GM12878 (cell line): ENCODE data around the gene DCN. TPM values are rescaled to one million over a fixed set of nuclear protein-coding genes. Genes with fewer than 3 reads are reported as not detected.

ENCODE experiments used
- ATAC-seq: fragments of 200-7000 bp; cut with Tn5 transposase; 3 replicates; pipeline ENCODE4 v1.9.1; 2020; ENCODE audit warnings: mild to moderate bottlenecking, moderate library complexity
- BruUV-seq: library from RNA; stranded (reverse); fragments of 400-500 nt; replicated peaks from 2 replicates; lab custom pipeline; 2021; lab: Mats Ljungman, UMichigan
- CTCF ChIA-PET: fragments of 300-600 bp; sonication (Branson Sonifier 250); formaldehyde crosslinking; extraction: SDS; loops from one replicate; lab custom pipeline; 2021; ENCODE audit warnings: inconsistent platforms; lab: Yijun Ruan, JAX
- POLR2A ChIA-PET: fragments of 350-600 bp; formaldehyde crosslinking; extraction: SDS; loops from one replicate; lab custom pipeline; 2021; ENCODE audit warnings: inconsistent platforms; lab: Charles Lee
- RAD21 ChIA-PET: fragments of 300-600 bp; sonication (Branson Sonifier 250); formaldehyde crosslinking; loops from one replicate; lab custom pipeline; 2023; ENCODE audit warnings: antibody characterized with exemption; ENCODE audit not compliant: unreplicated experiment; lab: Charles Lee
- SMC1A ChIA-PET: fragments of 300-600 bp; sonication (Branson Sonifier 250); formaldehyde crosslinking; loops from one replicate; lab custom pipeline; 2023; ENCODE audit not compliant: unreplicated experiment, uncharacterized antibody; lab: Charles Lee
- DNase-seq: peaks from one replicate; pipeline ENCODE4 v3.0.0-alpha.2; 2011; ENCODE audit warnings: low read depth, low spot score
- FAIRE-seq: peaks from 3 replicates; lab custom pipeline; 2011; peaks lifted over from hg19 to GRCh38; lab: Jason Lieb, UNC
- H2AFZ ChIP-seq: 2 replicates; pipeline ENCODE4 v1.6.0; 2011; ENCODE audit warnings: low read depth, low read length, control low read depth; ENCODE audit not compliant: control insufficient read depth
- H3K27ac ChIP-seq: 2 replicates; pipeline ENCODE4 v1.5.1; 2011; ENCODE audit warnings: control low read depth; ENCODE audit not compliant: control insufficient read depth, insufficient read depth
- H3K27me3 ChIP-seq, 2 experiments: replicated peaks in 1 of 2; 2 replicates each; pipeline versions ENCODE4 v1.6.0 to v1.6.1; 2011; ENCODE audit warnings: low read length in 1 of 2; ENCODE audit not compliant: control insufficient read depth in 2 of 2, insufficient read depth in 2 of 2
- H3K36me3 ChIP-seq, 2 experiments: 2 replicates each; pipeline ENCODE4 v1.5.1; 2011; ENCODE audit warnings: low read length in 1 of 2; ENCODE audit not compliant: control insufficient read depth in 2 of 2, insufficient read depth in 2 of 2
- H3K4me1 ChIP-seq: 2 replicates; pipeline ENCODE4 v1.6.1; 2011; ENCODE audit warnings: mild to moderate bottlenecking, low read length, moderate library complexity, mixed read lengths; ENCODE audit not compliant: control insufficient read depth, insufficient read depth
- H3K4me2 ChIP-seq: 2 replicates; pipeline ENCODE4 v1.6.0; 2011; ENCODE audit warnings: control low read depth; ENCODE audit not compliant: control insufficient read depth, insufficient read depth
- H3K4me3 ChIP-seq: fragments of 200-600 bp; sonication (generic); 2 replicates; pipeline ENCODE4 v1.5.1; 2016
- H3K79me2 ChIP-seq: 2 replicates; pipeline ENCODE4 v1.6.0; 2011; ENCODE audit warnings: low read length; ENCODE audit not compliant: control insufficient read depth, insufficient read depth
- H3K9ac ChIP-seq: 2 replicates; pipeline ENCODE4 v1.8.0; 2011; ENCODE audit warnings: low read length, control low read depth, mixed read lengths; ENCODE audit not compliant: control insufficient read depth, insufficient read depth
- H3K9me3 ChIP-seq: replicated peaks from 3 replicates; pipeline ENCODE4 v1.5.1; 2011; ENCODE audit warnings: mild to moderate bottlenecking, low read length; ENCODE audit not compliant: control insufficient read depth, insufficient read depth
- H4K20me1 ChIP-seq: 2 replicates; pipeline ENCODE4 v1.6.0; 2011; ENCODE audit not compliant: control insufficient read depth, insufficient read depth
- BACH1 ChIP-seq: fragments of 450-650 bp; IDR thresholded peaks from 2 replicates; pipeline ENCODE4 v1.6.1; 2017; ENCODE audit warnings: mild to moderate bottlenecking, borderline replicate concordance
- BMI1 ChIP-seq: fragments of 450-650 bp; IDR thresholded peaks from 2 replicates; pipeline ENCODE4 v1.6.1; 2016; ENCODE audit warnings: mild to moderate bottlenecking, moderate library complexity, borderline replicate concordance
- CBX5 ChIP-seq: sonication (generic); IDR thresholded peaks from 2 replicates; pipeline ENCODE4 v1.6.1; 2016; ENCODE audit warnings: low read depth, moderate library complexity, mild to moderate bottlenecking, inconsistent platforms
- CEBPB ChIP-seq, 2 experiments: fragments of 150-350 bp in 1 of 2; IDR thresholded peaks; 2 replicates each; pipeline ENCODE4 v1.6.1; 2012 to 2014; ENCODE audit warnings: low read depth in 2 of 2, low read length in 2 of 2, borderline replicate concordance in 1 of 2, inconsistent platforms in 1 of 2
- CREB1 ChIP-seq: IDR thresholded peaks from 2 replicates; pipeline ENCODE4 v1.6.1; 2012; ENCODE audit warnings: low read depth, mild to moderate bottlenecking, inconsistent platforms
- HCFC1 ChIP-seq: fragments of 150-350 bp; IDR thresholded peaks from 2 replicates; pipeline ENCODE4 v1.6.1; 2014; ENCODE audit warnings: low read length
- IRF3 ChIP-seq: fragments of 450-650 bp; IDR thresholded peaks from 2 replicates; pipeline ENCODE4 v1.6.1; 2014; ENCODE audit warnings: mild to moderate bottlenecking
- KAT2A ChIP-seq: conservative IDR thresholded peaks from 2 replicates; pipeline ENCODE4 v1.6.1; 2011; ENCODE audit warnings: low read depth, low read length; ENCODE audit not compliant: control insufficient read depth
- MAX ChIP-seq: IDR thresholded peaks from 2 replicates; pipeline ENCODE4 v1.6.1; 2012; ENCODE audit warnings: low read depth, low read length, improper control_type of control experiment
- MEF2B ChIP-seq: fragments of 450-650 bp; IDR thresholded peaks from 2 replicates; pipeline ENCODE4 v1.6.1; 2018; ENCODE audit warnings: mild to moderate bottlenecking, moderate library complexity; ENCODE audit not compliant: partially characterized antibody, poor library complexity, severe bottlenecking
- NBN ChIP-seq: fragments of 450-650 bp; IDR thresholded peaks from 2 replicates; pipeline ENCODE4 v1.6.1; 2016
- PKNOX1 ChIP-seq: fragments of 450-650 bp; IDR thresholded peaks from 2 replicates; pipeline ENCODE4 v1.6.1; 2016; ENCODE audit warnings: mild to moderate bottlenecking
- RCOR1 ChIP-seq: conservative IDR thresholded peaks from 2 replicates; pipeline ENCODE4 v1.6.1; 2012; ENCODE audit warnings: low read depth, low read length, improper control_type of control experiment
- SIX5 ChIP-seq: IDR thresholded peaks from 2 replicates; pipeline ENCODE4 v1.6.1; 2011; ENCODE audit warnings: mild to moderate bottlenecking, low read depth, low read length, moderate library complexity; ENCODE audit not compliant: severe bottlenecking
- WGBS: methylation state at CpG from one replicate; pipeline ENCODE4 v1.1.6; 2016; ENCODE audit warnings: low lambda C conversion rate; ENCODE audit not compliant: insufficient replicate concordance, insufficient coverage; ENCODE audit errors: missing lambda C conversion rate; 5-methylcytosine and 5-hydroxymethylcytosine counted together
- in situ Hi-C: fragments of 300-500 bp; cut with MboI; formaldehyde crosslinking; loops from 9 replicates; pipeline ENCODE4 v1.14.3; 2018; ENCODE audit warnings: mixed read lengths
- intact Hi-C: fragments of 100-400 bp; cut with micrococcal nuclease; formaldehyde crosslinking; loops from one replicate; pipeline ENCODE4 v1.14.2; 2022; ENCODE audit not compliant: unreplicated experiment
- polyA plus RNA-seq, 11 experiments: library from polyadenylated mRNA; depleted of rRNA in 4 of 11; unstranded in 6 of 11; stranded (reverse) in 5 of 11; fragments of >200 nt; fragmentation: Nextera tagmentation in 4 of 11; fragmentation: Illumina TruSeq in 1 of 11; extraction: Ambion mirVana in 4 of 11; extraction: Trizol in 1 of 11; gene quantifications; 1 replicate in 1 of 11; 2 replicates in 10 of 11; pipeline versions ENCODE4 v1.2.1 to v1.2.3, GENCODE V29; 2011 to 2016; ENCODE audit warnings: inconsistent platforms in 2 of 11, missing spikeins in 2 of 11, low read depth in 1 of 11
- total RNA-seq, 4 experiments: library from RNA; depleted of rRNA in 3 of 4; stranded (reverse); fragments of >200 nt in 3 of 4; fragmentation: Illumina TruSeq in 1 of 4; extraction: Trizol in 1 of 4; gene quantifications; 2 replicates each; pipeline versions ENCODE4 v1.2.1 to v1.2.3, GENCODE V29; 2013 to 2021

The DCN gene
- total and polyA plus RNA-seq, 10 of the 15 experiments (the other 5 are each of a cell fraction or from before 2014, with no cell fraction given) = 0.07 to 2.1 (median 0.75) TPM; not detected in 6

- SMC1A ChIA-PET = no interaction called here
- in situ Hi-C loops = no loop called here
These were observed 28.0 kb upstream of the DCN start for GRCh38 chr12:91210618-91211017.

GRCh38 chr12:91210144-91210543 lies 27.5 kb upstream of the DCN start:
- ChIA-PET RAD21 (no interaction called here), POLR2A (no interaction called here), SMC1A (no interaction called here), CTCF (interaction anchor here (1.3 kb wide), 1 partner anchor 78 kb away, joined by 3 read pairs; no protein-coding TSS in a partner anchor)
- in situ Hi-C loops = no loop called here
- no peak for TF ChIP-seq CBX5
- TF ChIP-seq BMI1 = no peak
- TF ChIP-seq PKNOX1 = no peak
- no peak for TF ChIP-seq NBN
- no peak for TF ChIP-seq KAT2A
- no peak for TF ChIP-seq CEBPB (IDR thresholded peaks at IDR 0.05; ENCODE audit: borderline replicate concordance in 1 of 2, low read depth in 2 of 2, low read length in 2 of 2)
- no peak for TF ChIP-seq CREB1
- no peak for TF ChIP-seq SIX5
- TF ChIP-seq HCFC1 = no peak
- TF ChIP-seq RCOR1 = no peak
- H3K9me3 ChIP-seq = no peaks in the 10 kb centered on the region
- no peaks in the 10 kb centered on the region for H3K27me3 ChIP-seq
- ATAC-seq (no peak), DNase-seq (no peak), FAIRE-seq (no peak)
- no peaks in the 10 kb centered on the region for H3K4me1 ChIP-seq
- no peaks in the 10 kb centered on the region for H3K36me3 ChIP-seq
- H2AFZ ChIP-seq = no peak overlapping the region
- BruUV-seq = no TSS peak
- H3K27ac ChIP-seq = no peak overlapping the region
- intact Hi-C loops = no loop called here
- no peak overlapping the region for H3K9ac ChIP-seq
- H3K4me3 ChIP-seq = no peak overlapping the region
- no peak overlapping the region for H3K4me2 ChIP-seq
- H4K20me1 ChIP-seq = no peaks in the 10 kb centered on the region
- no peaks in the 10 kb centered on the region for H3K79me2 ChIP-seq

More at GRCh38 chr12:91210618-91211017, 28.0 kb upstream of the DCN start:
- TF ChIP-seq MAX (no peak), IRF3 (no peak), BACH1 (no peak), MEF2B (no peak)
- H3K36me3 ChIP-seq = no peaks in the 10 kb centered on the region
- intact Hi-C loops = no loop called here
- no peaks in the 10 kb centered on the region for H4K20me1 ChIP-seq
- ATAC-seq (no peak), DNase-seq (no peak), FAIRE-seq (no peak)
- H3K4me2 ChIP-seq = no peak overlapping the region
- ChIA-PET RAD21 (no interaction called here), CTCF (interaction anchor here (1.3 kb wide), 1 partner anchor 77 kb away, joined by 3 read pairs; no protein-coding TSS in a partner anchor), POLR2A (no interaction called here)
- no peak overlapping the region for H3K27ac ChIP-seq
- no peak overlapping the region for H2AFZ ChIP-seq
- 0% methylated on average over 2 of the region's 2 CpGs for WGBS
- no peak overlapping the region for H3K9ac ChIP-seq
- no peaks in the 10 kb centered on the region for H3K9me3 ChIP-seq
- no TSS peak for BruUV-seq
- no peaks in the 10 kb centered on the region for H3K27me3 ChIP-seq
- H3K79me2 ChIP-seq = no peaks in the 10 kb centered on the region
- H3K4me1 ChIP-seq = no peaks in the 10 kb centered on the region
- H3K4me3 ChIP-seq = no peak overlapping the region
